ENCODE results near the gene PAQR4.

DNA sequence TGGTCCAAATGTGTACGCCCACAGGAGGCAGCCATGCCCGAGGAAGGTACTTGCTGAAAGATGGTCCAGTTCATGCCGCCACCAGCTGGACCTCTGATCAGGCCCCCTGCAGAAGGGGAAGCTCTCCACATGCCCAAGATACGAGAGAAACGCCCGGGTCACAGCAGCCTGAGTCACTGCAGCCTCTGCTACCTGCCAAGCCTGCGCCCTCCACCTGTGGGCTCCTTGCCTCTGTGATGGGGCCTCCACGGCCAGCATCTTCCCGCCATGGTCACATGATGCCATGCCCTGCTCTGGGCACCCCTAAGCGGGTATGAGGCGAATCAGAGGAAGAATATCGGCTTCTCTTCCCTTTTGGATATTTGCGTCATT is 18.8 kb upstream of the PAQR4 start:
- TF ChIP-seq POLR2A (IDR thresholded peaks at IDR 0.05) = no peak
- TF ChIP-seq CTCF (IDR thresholded peaks at IDR 0.05) = no peak

Measured in body of pancreas (tissue), 4 donors.